Measurements from ENCODE around the gene CNTNAP5.

The CNTNAP5 gene

DNA sequence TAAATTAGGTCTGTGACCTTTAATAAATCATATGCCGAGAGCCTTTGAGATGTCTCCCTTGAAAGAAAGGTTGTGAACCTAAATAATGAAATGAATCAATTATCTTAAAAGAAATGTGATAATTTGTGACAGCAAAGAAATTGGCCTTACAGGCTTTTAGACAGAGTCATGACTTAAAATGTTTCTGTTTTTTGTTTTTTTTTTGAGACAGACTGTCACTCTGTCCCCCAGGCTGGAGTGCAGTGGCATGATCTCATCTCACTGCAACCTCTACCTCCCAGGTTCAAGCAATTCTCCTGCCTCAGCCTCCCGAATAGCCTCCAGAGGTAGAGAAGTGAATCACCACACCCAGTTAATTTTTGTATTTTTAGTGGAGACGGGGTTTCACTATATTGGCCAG lies 898.0 kb downstream of the CNTNAP5 start:
- FAIRE-seq (no peak), DNase-seq (ENCODE audit: insufficient read length, low spot score) (no peak)

DNA sequence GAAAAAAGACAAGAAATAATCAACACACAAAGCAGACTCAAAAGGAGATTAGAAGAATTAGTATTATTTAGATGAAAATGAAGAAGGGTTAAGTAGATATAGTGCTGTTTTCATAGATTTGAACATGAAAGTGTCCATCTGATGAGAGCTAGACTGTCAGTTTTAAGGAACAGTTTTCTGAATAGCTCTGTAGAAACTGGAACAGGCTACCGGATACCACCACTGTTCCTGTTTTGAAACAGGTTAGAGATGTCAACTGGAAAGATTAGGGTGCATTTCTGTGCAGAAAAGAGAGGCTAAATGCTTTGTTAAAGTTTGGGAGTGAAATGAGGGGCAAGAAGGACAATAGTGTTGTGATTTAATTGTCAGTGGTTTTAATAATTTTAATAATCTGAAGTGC lies 908.8 kb downstream of the CNTNAP5 start:
- DNase-seq (ENCODE audit: insufficient read length, low spot score) = no peak
- no peak for FAIRE-seq

GRCh38 chr2:124953921-124954320 lies 928.8 kb downstream of the CNTNAP5 start:
- DNase-seq (ENCODE audit: insufficient read length, low spot score) = no peak
- FAIRE-seq = no peak

DNA sequence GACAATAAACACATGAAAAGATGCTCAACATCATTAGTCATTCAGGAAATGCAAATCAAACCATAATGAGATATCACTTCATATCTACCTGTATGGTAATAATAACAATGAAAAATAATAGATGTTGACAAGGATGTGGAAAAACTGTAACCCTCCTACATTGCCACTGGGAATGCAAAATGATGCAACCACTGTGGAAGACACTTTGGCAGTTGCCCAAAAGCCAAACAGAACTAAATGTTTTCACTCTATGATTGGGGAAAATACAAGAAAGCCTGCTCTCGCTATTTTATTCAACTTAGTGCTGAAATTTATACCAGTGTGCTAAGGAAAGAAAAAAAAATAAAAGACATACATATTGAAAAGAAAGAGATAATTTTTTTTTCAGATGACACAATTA lies 934.5 kb downstream of the CNTNAP5 start:
- DNase-seq (ENCODE audit: insufficient read length, low spot score) = no peak

GRCh38 chr2:124961132-124961531 lies 936.0 kb downstream of the CNTNAP5 start:
- no peak for DNase-seq (ENCODE audit: insufficient read length, low spot score)
- no peak for FAIRE-seq

More for the DNA sequence above, 934.5 kb downstream of the CNTNAP5 start:
- no peak for FAIRE-seq

Data from HTR-8/SVneo (cell line).